ENCODE results near the gene MACO1. TPM values are rescaled to one million over a fixed set of nuclear protein-coding genes. Genes with fewer than 3 reads are reported as not detected.

Gene MACO1
- total RNA-seq, 1 experiment from 2014 or later: 16.3 TPM

- Histone ChIP-seq H3K18ac (ENCODE audit: insufficient read length, low read depth, low read length) (no peak overlapping the region), H3K56ac (ENCODE audit: insufficient read length, low read depth, low read length) (no peak overlapping the region), H3K9ac (ENCODE audit: extremely low read depth, insufficient read length, low read length) (peak overlapping the region; percentile 43), H2BK120ac (ENCODE audit: low read depth, low read length, poor library complexity, severe bottlenecking) (no peak overlapping the region), H3T11ph (ENCODE audit: low read length) (no peak overlapping the region), H2BK15ac (ENCODE audit: low read depth, low read length) (no peak overlapping the region), H3K27ac (ENCODE audit: insufficient read length, low read depth, low read length) (no peak overlapping the region), H3K27me3 (ENCODE audit: insufficient read depth, low read length) (no peaks in the 10 kb centered on the region), H3K4me1 (ENCODE audit: insufficient read depth, low read length) (no peaks in the 10 kb centered on the region), H3K23me2 (ENCODE audit: insufficient read length, low read depth, low read length, poor library complexity, severe bottlenecking) (peaks cover 3% of the 10 kb centered on the region), H2BK5ac (ENCODE audit: insufficient read length, low read length) (no peak overlapping the region), H3K9me3 (ENCODE audit: control insufficient read depth, low read depth, low read length) (no peaks in the 10 kb centered on the region), H3K23ac (ENCODE audit: insufficient read length, low read depth, low read length) (no peak overlapping the region), H2AK5ac (ENCODE audit: insufficient read length, low read length) (no peak overlapping the region), H3K79me1 (ENCODE audit: insufficient read depth, low read depth, low read length, poor library complexity, severe bottlenecking) (no peaks in the 10 kb centered on the region), H4K5ac (ENCODE audit: insufficient read length, low read depth, low read length) (no peak overlapping the region), H2AFZ (ENCODE audit: low read length) (no peak overlapping the region), H4K91ac (ENCODE audit: insufficient read length, low read depth, low read length) (no peak overlapping the region), H2BK12ac (ENCODE audit: insufficient read length, low read depth, low read length) (no peak overlapping the region), H4K20me1 (ENCODE audit: control insufficient read depth, insufficient read depth, insufficient read length) (no peaks in the 10 kb centered on the region), H3K14ac (ENCODE audit: insufficient read depth, low read length) (peak overlapping the region; percentile 81; the same call in 1 of the 2 replicates), H3K4ac (ENCODE audit: low read depth, low read length) (no peak overlapping the region), H3K4me2 (ENCODE audit: insufficient read depth, insufficient read length, low read length) (peak overlapping the region; percentile 74), H3K79me2 (ENCODE audit: insufficient read depth, low read length) (no peaks in the 10 kb centered on the region), H4K8ac (replicated peaks; ENCODE audit: insufficient read length, low read depth, low read length) (no peak overlapping the region), H2BK20ac (ENCODE audit: low read depth, low read length, poor library complexity, severe bottlenecking) (no peak overlapping the region)
- no peak for TF ChIP-seq CTCF (conservative IDR thresholded peaks at IDR 0.05)
- peaks cover 13 to 15% of the 10 kb centered on the region in 2 experiments for H3K4me1 Mint-ChIP-seq
- DNase-seq: peak; percentile 39
- no CpG with 5 or more reads among the region's 89 CpGs for WGBS (ENCODE audit: extremely low coverage, insufficient read length, low lambda C conversion rate)
- peaks cover 16% of the 10 kb centered on the region for H3K27me3 Mint-ChIP-seq (ENCODE audit: low read depth)
- peak overlapping the region; percentile 89 to 95 for H3K4me3 Mint-ChIP-seq
- H3K36me3 Mint-ChIP-seq (ENCODE audit: insufficient read depth in 1 of 3, low read depth in 3 of 3): no peaks in the 10 kb centered on the region
- no peak overlapping the region for H3K27ac Mint-ChIP-seq
- no peaks in the 10 kb centered on the region for H3K9me3 Mint-ChIP-seq
Observed at GRCh38 chr1:25430967-25431881, 527 bp downstream of the MACO1 start.
